ENCODE measurements around the gene CSF2.

Gene CSF2

DNA sequence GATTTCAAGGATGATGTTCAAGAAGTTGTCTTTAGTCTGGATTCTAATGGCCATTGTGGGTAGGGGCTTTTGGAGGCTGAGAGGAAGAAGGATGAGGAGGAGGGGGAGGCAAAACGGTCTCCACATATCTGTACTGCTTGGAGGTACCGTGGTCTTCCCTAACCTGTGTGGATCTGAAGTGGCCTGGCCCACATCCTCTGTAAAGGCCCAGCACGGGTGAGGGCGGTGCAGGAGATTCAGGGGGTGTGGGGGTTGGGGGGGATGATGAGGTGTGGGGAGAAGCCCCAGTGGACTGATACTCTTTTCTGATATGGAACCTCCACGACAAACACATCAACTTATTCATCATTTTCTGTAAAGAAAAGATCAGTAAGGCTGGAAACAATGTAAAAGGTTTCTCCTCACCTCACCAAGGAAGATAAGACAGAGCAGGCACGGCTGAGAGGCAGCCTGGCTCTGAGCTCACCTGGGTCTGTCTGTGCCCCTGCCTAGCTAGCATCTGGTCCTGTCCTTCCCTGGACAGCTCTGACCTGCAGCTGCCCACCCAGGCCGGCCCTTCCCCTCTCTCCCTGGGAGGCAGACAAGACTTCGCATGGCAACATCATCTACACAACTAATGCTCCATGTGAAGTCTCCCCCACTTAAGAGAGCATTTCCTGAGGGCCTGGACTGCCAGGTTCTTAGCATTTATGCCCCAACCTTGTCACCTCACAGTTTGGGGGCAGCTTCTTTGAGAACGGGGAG is 18.7 kb upstream of the CSF2 start:
- DNase-seq (ENCODE audit: extremely low read depth in 1 of 2, low read depth in 1 of 2): no peak

DNA sequence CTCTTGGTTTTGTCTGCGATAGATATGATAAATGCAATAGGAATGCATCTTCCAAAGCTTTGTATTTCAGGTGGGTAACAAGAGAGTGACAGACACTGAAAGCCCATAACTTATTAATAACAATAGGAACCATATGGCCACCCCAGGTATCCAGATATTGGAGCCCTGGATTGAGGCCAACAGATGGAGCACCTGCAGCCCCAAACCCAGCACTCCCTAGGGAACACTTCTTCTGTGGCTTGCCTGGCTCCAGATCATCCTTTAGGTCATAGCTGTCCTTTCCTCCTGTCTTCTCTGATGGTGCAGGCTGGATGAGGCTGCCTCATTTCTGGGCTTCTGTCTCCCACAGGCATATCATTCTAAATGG is 18.2 kb upstream of the CSF2 start:
- no peak for DNase-seq (ENCODE audit: extremely low read depth in 1 of 2, low read depth in 1 of 2)

DNA sequence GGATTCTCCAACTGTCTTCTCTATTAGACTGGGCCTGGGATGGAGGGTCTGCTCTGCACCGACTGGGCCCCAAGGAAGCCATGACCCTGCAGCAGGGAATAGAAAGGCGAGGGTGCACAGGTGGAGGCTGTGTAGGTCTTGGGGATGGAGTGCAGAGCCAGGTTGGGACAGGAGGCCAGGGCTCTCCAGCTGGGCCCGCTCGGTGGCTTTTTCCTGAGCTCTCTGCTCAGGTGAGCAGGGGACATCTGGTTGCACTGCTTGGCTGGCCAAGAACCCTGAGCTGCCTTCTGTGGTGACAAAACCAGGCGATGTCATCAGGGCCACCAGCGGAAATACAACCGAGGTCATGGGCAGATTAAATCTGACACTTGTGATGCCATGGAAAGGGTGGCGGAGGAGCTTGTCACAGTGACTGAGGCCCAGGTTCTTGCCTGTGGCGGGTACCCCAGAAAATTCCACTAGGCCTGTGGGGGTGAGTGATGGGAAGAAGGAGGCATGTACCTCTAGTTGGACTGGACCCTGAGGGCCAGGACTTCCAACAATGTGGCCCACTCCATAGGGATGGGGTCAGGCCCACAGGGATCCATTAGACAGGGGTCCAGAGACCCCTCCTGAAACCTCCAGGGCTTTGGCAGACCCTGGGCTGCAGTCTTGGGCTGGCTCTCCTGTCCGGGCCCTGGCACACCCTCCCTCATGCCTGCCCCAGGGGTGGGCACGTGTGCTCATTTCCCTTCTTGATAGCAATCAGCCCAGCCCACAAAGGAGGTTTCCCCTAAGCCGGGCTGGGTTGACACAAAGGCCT is 17.6 kb upstream of the CSF2 start:
- DNase-seq (ENCODE audit: extremely low read depth in 1 of 2, low read depth in 1 of 2): peak; percentile 10 to 40

DNA sequence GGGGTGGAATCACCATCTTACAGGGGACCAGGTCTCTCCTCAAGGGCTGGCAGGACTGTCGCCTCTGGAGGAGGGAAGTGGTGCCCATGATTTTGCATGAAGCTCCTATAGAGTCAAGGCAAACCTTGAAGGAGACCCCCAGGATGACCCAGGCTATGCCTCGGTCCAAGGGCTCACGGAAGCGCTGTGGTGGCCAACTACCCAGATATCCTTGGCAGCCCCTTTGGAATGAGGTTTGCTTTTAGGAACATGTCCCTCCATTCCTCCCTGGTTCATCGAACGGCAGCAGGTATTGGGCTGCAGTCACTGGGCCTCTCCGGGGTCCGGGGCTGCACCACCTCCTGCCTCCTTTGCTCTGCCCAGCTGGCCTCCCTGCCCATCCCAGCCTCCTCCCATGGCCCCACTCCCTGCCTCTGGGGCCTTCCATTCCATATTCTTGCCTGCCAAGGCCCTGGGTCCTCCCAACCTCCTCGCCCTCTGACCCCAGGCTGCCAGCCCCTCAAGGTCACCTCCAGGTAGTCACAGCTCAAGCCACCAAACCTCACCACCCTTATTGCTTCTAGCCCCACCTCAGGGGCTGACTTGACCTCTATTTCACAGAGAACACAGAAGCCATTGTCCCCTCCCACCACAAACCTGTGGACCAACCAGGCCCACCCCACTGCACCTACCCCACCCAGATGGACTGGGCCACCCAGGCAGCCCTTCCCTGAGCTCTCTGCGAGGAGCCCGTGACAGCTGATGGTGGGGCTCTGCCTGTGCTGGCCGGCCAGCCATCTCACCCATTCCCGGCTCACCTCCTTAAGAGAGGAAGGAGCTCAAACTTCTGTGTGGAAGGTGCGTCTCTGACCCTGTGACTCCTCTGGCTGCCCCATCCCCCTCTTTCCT is 16.7 kb upstream of the CSF2 start:
- DNase-seq (ENCODE audit: extremely low read depth in 1 of 2, low read depth in 1 of 2): no peak

DNA sequence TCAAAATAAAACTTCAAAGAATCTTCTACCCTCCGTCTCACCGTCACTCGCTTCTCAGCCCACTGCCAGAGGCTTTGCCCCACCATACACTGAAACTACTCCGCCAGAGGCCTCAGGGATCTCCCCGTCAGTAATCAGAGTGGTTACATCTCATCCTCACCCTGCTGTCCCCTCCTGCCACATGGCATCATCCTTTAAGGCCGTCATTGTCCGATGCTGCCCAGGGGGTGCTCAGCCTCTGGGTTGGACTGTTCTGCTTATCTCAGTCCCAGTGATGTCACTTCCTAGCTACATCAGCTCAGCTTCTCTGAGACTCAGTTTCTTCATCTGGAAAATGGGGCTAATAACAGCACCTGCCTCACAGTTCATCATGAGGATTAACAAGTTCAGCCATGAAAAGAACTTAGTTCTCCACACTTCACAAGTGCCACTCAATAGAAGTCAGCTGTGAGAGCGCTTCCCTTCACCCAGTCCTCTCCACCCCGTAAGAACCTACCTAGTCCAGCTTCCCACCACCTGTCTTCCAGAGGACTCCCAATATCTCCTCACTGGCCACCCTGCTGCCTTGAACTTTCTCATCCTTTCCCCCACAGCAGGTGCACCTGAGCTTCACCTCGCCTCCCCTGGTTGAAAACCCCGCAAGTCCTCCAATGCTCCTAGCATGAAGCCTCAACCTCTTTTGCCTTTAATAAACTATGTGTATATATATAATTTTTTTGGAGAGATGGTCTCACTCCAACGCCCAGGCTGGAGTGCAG is 15.9 kb upstream of the CSF2 start:
- no peak for DNase-seq (ENCODE audit: extremely low read depth in 1 of 2, low read depth in 1 of 2)

DNA sequence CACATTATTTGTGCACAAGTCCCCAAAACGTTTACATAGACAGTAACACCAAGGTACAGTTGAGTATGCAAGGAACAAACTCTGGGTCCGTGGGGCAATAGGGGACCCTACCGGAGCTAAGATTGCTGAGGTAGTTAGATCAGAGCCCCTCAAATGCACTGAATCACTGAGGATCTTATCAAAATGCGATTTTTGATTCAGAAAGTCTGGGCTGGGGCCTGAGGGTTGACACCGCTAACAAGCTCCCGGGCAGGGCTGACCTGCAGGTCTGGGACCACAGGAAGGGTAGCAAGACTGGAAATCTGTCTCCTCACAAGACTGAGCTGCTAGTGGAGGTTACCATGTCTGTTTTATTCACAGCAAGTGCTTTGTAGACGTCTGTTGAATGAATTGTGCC is 14.9 kb upstream of the CSF2 start:
- no peak for DNase-seq (ENCODE audit: extremely low read depth in 1 of 2, low read depth in 1 of 2)

DNA sequence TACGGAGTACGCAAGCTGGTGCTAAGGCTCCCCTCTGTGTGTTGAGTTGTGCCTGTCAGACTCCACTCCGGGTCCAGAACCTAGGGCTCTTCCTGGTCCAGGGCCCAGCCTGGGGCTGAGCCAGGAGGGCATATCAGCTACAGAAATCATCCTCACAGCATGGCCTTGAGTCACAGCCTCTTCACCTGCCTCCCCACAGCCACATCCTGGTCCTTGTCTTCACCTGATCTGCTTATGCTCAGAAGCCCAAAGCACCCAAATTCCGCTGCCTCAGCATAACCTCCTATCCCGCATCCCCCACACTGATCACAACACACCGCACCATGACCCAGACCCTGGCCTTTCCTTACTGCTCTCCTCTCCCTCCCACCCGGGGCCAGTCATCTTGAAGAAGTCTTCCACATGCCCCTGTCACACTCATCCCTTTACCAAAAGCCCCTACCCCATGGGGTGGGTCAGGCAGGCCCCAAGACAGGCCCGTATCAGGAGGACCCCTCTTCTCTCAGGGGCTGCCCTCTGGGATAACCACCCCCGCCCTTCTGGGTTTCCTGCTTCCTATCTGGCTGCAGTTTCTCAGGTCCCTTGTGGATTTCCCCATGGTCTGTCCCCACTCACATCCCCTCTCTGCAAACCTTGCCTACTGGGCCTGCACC is 14.4 kb upstream of the CSF2 start:
- DNase-seq (ENCODE audit: extremely low read depth in 1 of 2, low read depth in 1 of 2): no peak

DNA sequence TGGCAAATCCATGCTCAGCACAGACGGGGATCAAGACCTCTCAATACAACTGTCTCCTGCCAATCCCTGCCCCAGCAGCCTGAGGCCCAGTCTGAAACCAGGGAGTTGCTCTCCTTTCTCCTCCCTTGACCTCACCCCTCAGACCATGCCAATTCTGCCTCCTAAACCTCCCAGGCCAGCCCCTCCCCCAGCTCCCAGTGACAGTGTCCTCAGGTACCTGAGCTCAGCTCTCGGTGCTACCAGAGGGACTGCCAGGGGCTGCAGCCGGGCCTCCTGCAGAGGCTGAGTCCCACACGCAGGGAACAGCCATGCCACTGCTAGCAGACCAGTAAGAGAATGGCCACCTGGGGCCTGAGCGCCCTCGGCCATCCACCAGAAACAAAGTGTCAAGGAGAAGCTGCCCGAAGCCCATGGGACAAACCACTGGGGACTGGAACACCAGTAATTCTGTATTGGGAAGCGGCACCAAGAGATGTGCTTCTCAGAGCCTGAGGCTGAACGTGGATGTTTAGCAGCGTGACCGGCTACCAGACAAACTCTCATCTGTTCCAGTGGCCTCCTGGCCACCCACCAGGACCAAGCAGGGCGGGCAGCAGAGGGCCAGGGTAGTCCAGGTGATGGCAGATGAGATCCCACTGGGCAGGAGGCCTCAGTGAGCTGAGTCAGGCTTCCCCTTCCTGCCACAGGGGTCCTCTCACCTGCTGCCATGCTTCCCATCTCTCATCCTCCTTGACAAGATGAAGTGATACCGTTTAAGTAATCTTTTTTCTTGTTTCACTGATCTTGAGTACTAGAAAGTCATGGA is 13.7 kb upstream of the CSF2 start:
- DNase-seq (ENCODE audit: extremely low read depth in 1 of 2, low read depth in 1 of 2): no peak

DNA sequence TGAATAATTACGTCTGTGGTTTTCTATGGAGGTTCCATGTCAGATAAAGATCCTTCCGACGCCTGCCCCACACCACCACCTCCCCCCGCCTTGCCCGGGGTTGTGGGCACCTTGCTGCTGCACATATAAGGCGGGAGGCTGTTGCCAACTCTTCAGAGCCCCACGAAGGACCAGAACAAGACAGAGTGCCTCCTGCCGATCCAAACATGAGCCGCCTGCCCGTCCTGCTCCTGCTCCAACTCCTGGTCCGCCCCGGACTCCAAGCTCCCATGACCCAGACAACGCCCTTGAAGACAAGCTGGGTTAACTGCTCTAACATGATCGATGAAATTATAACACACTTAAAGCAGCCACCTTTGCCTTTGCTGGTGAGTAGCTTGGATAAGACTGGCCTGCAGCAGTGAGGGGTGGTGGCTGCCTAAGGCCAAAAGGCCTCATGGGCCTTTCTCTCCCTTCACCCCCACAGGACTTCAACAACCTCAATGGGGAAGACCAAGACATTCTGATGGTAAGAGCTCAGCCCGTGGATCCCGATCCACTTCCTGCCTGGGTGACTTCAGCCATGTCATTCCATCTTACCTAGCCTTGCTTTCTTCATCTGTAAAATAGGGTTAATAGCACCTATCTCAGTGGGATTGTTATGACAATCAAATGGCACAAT is 13.0 kb upstream of the CSF2 start, which contains the start of gene IL3:
Gene IL3, plus strand, starts transcription at position 155 of the 661 bp plus-strand sequence. Its CDS starts 52 bp downstream, at position 207.
- no peak for DNase-seq (ENCODE audit: extremely low read depth in 1 of 2, low read depth in 1 of 2)

DNA sequence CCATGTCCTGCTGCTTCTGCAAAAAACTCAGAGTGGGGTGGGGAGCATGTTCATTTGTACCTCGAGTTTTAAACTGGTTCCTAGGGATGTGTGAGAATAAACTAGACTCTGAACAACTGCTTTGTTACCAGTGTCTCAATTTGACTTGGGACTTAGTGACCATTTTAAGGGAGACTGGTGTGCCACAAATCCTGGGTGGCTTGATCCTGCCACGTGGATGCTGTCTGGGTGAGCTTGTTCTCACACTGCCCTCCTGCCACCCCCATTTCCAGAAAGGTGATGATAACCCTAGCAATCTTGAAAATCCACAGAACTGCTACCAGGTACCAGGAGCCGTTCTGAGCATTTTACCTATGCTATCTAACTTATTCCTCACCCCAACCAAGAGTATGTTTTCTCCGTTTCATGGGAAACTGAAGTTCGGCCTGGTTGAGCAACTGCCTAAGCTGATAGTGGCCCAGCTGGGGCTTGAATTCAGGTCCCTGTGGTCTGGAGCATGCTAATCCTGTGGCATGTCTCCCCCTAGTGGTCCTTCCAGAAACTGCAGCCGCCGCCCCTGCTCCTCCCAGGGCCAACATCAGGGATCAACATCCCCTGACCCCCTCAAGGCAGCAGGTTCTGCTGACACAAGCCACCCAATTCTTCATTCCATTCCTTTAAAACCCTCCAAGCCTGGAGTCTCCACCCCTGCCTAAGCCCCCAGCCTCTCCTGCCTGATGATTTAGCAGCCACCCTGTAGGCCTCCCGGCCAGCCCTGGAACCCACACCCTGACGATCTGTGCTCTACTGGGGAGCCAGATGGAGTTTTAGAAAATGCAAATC is 10.3 kb upstream of the CSF2 start:
- DNase-seq (ENCODE audit: extremely low read depth in 1 of 2, low read depth in 1 of 2): peak; percentile 49 to 73

DNA sequence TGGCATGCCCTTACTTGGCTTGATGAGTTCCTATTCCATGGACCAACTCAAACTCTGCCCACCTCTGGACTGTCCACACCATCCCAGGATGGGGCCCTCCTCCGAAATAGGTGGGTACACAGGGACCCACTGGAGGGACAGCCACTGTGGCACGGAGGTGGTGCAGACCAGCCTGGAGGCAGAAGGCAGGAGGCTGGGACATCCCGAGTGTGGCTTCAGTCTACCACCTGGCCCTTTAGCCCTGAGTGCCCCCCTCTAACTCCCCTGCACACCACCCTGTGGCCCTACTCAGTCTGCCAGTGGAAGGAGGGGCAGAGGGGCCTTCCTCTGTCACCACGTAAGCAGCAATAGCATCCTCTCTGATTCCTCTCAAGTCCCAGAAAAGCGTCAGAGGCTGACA is 9.4 kb upstream of the CSF2 start:
- DNase-seq (ENCODE audit: extremely low read depth in 1 of 2, low read depth in 1 of 2): no peak

DNA sequence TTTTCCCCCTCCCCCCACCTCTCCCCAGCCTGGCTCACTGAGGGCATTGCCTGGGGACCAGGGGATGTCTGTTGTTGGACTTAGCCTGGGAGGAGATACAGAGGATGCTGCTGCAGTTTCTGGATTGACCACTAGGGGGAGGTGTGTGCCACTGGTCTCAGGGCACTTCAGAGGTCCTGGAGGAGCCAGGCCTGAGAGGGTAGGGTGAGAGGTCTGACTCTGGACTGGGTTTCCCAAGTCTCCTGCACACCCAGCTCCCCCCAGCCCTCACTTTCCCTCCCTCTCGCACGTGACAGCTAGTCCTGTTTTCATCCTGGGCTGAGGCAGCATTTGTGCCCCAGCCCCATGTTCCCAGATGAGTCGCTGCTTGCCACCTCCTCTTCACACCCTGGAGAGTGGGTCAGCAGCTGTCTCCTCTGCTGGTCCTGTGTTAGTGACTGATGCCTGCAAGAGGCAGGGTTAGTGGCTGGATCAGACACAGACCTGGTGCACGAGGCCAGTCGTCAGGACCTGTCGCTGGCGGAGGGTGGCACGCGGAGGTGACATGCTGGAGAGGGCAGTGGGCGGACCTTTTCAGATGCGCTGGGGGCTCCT is 8.8 kb upstream of the CSF2 start:
- DNase-seq (ENCODE audit: extremely low read depth in 1 of 2, low read depth in 1 of 2): peak; percentile 49 to 63

DNA sequence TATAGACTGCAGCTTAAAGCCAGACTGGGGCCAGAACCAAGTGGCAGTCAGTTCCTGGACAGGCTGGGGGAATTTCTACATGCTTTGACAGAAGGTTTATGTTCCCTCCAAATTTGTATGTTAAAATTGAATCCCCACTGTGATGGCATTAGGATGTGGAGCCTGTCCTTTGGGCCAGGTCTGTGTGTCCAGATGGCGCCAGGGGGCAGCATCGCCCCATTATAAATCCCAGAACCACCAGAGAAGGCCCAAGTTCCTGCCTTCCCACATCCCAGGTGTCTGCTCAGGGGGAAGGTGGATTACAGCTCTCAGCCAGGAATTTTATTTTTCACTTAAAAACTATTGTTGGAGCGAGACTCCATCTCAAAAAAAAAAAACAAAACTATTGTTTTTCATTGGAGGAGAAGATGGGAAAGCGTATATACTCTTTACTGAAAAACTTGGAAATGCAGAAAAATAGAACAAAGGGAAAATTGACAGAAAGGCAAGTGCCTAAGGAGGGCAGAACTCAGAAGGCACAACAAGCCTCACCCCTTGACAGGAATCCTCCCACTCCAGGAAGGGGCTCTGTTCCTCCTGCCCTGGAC is 8.1 kb upstream of the CSF2 start:
- peak in 1 of 2 donors; percentile 26 for DNase-seq (ENCODE audit: extremely low read depth in 1 of 2, low read depth in 1 of 2)

DNA sequence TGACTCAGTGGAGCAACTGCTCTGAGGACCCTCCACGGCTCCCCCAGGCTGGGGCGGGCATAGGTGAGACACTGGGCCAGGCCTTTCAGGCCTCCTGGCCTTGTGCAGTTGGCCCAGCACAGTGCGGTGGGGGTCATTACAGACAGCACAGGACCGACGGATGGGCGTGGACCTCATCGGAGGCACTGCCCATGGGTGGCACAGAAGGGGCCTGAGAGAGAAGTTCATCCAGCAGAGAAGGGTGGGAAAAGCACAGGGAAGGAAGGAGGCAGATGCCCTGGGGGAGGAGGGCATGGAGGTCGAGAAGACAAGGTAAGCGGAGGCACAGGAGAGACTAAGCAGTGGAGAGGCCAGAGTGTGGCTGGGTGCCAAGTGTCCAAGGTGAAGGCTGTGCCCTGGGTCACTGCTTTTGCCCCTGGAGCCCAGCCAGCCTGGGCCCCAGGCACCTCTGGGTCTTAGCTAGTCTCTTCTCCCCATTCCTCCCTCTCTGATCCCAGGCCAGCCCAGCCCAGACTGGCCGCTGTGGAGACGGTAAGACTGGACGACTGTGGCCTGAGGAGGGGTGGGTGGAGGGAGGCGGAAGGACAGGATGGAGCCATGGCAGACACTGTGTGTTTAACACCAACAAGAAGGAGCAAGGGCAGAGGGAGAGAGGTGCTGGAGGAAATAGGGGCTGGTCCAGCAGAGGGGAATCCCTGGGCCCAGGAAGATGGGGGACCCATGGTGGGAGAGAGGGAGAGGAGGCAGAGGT is 7.5 kb upstream of the CSF2 start:
- DNase-seq (ENCODE audit: extremely low read depth in 1 of 2, low read depth in 1 of 2): no peak

DNA sequence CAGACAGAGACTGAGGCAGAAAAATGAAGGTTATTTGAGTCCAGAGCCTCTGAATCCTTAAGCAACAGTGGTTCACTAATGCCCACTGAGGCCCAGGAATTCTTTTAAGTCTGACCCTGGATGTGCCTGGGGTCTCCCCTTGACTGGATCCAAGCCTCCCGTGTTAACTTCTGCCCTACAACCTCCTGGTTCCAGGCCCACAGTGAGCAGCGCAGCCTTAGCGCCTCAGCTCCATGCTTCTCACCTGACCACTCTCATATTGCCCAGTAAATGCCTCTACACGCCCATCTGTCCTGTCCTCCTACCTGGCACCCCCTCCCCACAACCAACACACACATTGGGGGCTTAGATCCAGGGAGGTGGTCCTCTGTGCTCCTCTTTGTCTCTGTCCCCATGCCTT is 6.7 kb upstream of the CSF2 start:
- DNase-seq (ENCODE audit: extremely low read depth in 1 of 2, low read depth in 1 of 2): no peak

DNA sequence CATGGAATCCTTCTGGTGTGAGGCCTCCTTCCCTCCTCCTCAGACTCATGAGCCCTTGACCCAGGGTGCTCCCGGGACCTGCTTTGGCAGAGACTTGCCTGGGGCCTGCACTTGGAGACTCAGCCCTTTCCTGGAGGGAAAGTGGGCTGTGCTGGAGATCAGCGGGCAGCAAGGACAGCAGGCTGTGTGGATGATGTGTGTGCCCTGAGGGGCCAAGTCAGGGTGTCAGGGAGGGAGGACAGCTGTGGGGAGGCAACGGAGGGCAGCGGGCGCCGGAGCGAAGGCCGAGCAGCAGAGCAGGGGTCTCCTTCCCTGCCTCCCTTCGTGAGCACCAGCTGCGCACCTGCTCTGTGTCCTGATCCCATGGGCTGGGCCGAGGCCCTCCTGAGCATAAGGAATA is 6.1 kb upstream of the CSF2 start:
- no peak for DNase-seq (ENCODE audit: extremely low read depth in 1 of 2, low read depth in 1 of 2)

Measured in activated CD8-positive, alpha-beta memory T cell treated with anti-CD3 and anti-CD28 coated beads for 1 hour (primary cell).